ENCODE measurements around the gene DOCK3. TPM values are rescaled to one million over a fixed set of nuclear protein-coding genes. Genes with fewer than 3 reads are reported as not detected.

The DOCK3 gene
- total and polyA plus RNA-seq, 2 of the 4 experiments (the other 2 are of a cell fraction): under 0.01 to 0.12 TPM

DNA sequence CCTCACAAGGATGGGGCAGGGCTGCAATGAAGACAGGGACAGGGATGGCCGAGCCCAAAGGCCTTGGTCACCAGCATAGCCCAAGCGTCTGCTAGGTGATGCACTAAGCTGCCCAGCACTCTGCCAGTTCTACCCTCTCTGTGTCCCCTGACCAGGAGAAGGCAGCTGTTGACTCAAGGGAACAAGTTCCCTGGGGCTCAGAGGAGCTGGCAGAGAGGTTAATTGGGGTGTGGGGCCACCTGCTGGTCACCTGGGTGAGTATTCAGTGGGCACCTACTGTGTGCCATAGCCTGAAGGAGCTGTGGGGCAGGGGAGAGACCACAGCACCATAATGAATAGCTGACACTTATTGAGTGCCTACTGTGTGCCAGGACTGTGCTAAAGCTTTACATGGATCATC is 22.0 kb upstream of the DOCK3 start:
- intact Hi-C loops (cut with micrococcal nuclease): loop anchor here (1.0 kb wide), 1 partner anchor 36 kb away; no protein-coding TSS in a partner anchor
- Histone ChIP-seq H4K20me1 (ENCODE audit: insufficient read depth, low read length) (no peaks in the 10 kb centered on the region; the same call in 1 of the 2 replicates), H3K79me1 (ENCODE audit: low read depth in 1 of 2, low read length in 2 of 2) (no peaks in the 10 kb centered on the region), H3K56ac (ENCODE audit: extremely low read depth, insufficient read depth, low read length) (no peak overlapping the region), H2BK15ac (ENCODE audit: low read depth, low read length) (no peak overlapping the region), H2BK120ac (ENCODE audit: low read depth, low read length) (no peak overlapping the region), H3K27me3 (ENCODE audit: control insufficient read depth, insufficient read depth, low read length) (no peaks in the 10 kb centered on the region; the same call in 1 of the 2 replicates), H3K9ac (ENCODE audit: low read depth, low read length) (no peak overlapping the region), H3K36me3 (ENCODE audit: control insufficient read depth, insufficient read depth, low read length) (no peaks in the 10 kb centered on the region), H3K4ac (ENCODE audit: low read depth, low read length) (no peak overlapping the region), H3K27ac (ENCODE audit: insufficient read depth, low read length) (no peak overlapping the region), H2BK20ac (ENCODE audit: low read depth, low read length) (no peak overlapping the region), H3K4me1 (ENCODE audit: control insufficient read depth, insufficient read depth, low read length) (no peaks in the 10 kb centered on the region), H2AFZ (replicated peaks; ENCODE audit: low read length, poor library complexity) (no peak overlapping the region), H3K9me1 (ENCODE audit: insufficient read depth, low read length) (no peaks in the 10 kb centered on the region), H3K4me2 (ENCODE audit: low read depth, low read length) (no peak overlapping the region), H3K9me3 (ENCODE audit: control insufficient read depth, insufficient read depth, low read length) (no peaks in the 10 kb centered on the region), H2AK9ac (replicated peaks; ENCODE audit: low read depth, low read length, poor library complexity) (no peak overlapping the region), H3K14ac (replicated peaks; ENCODE audit: low read depth, low read length) (no peak overlapping the region), H2BK5ac (ENCODE audit: low read depth, low read length, poor library complexity, severe bottlenecking) (no peak overlapping the region), H2AK5ac (ENCODE audit: low read depth, low read length) (no peak overlapping the region), H3K4me3 (ENCODE audit: insufficient read depth, low read depth, low read length) (no peak overlapping the region), H4K5ac (ENCODE audit: low read depth, low read length) (no peak overlapping the region), H4K91ac (ENCODE audit: insufficient read depth, low read depth, low read length) (no peak overlapping the region), H3K18ac (ENCODE audit: low read depth, low read length) (no peak overlapping the region), H4K8ac (ENCODE audit: low read depth in 2 of 2, low read length in 2 of 2) (no peak overlapping the region), H3K23ac (ENCODE audit: low read depth, low read length) (no peak overlapping the region)
- in situ Hi-C loops (cut with MboI; ENCODE audit: low sequenced_read_pairs): no loop called here
- POLR2A ChIA-PET (ENCODE audit: unreplicated experiment): no interaction called here
- DNase-seq: peak; percentile 8
- ATAC-seq (ENCODE audit: low read depth): peak; percentile 27
- dilution Hi-C loops (cut with HindIII; ENCODE audit: low sequenced_read_pairs, unreplicated experiment): no loop called here
- 100% methylated on average over 1 of the region's 2 CpGs; no CpG with 5 or more reads in 1 of the 2 experiments for WGBS, 2 experiments (ENCODE audit: extremely low coverage in 2 of 2, insufficient read length in 1 of 2)
- BruUV-seq (replicated peaks): no TSS peak
- TF ChIP-seq, protein P1, sequence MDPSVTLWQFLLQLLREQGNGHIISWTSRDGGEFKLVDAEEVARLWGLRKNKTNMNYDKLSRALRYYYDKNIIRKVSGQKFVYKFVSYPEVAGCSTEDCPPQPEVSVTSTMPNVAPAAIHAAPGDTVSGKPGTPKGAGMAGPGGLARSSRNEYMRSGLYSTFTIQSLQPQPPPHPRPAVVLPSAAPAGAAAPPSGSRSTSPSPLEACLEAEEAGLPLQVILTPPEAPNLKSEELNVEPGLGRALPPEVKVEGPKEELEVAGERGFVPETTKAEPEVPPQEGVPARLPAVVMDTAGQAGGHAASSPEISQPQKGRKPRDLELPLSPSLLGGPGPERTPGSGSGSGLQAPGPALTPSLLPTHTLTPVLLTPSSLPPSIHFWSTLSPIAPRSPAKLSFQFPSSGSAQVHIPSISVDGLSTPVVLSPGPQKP (IDR thresholded peaks at IDR 0.05; ENCODE audit: borderline replicate concordance, low read depth, low read length): no peak
- TF ChIP-seq FOS (IDR thresholded peaks at IDR 0.05; ENCODE audit: low read depth, low read length) (no peak), NFE2L2 (IDR thresholded peaks at IDR 0.05; ENCODE audit: low read depth, low read length) (no peak), POLR2A (IDR thresholded peaks at IDR 0.05; ENCODE audit: low read depth, low read length) (no peak), SMC3 (IDR thresholded peaks at IDR 0.05; ENCODE audit: low read depth, low read length) (peak; percentile 31), CEBPB (IDR thresholded peaks at IDR 0.05; ENCODE audit: low read depth, low read length) (no peak), MAZ (IDR thresholded peaks at IDR 0.05; ENCODE audit: borderline replicate concordance, low read depth, low read length) (no peak), MAFK (IDR thresholded peaks at IDR 0.05; ENCODE audit: low read depth, low read length) (no peak), CHD1 (IDR thresholded peaks at IDR 0.05; ENCODE audit: low read depth, low read length) (no peak), BHLHE40 (IDR thresholded peaks at IDR 0.05; ENCODE audit: low read depth, low read length) (no peak), RAD21 (IDR thresholded peaks at IDR 0.05; ENCODE audit: low read length) (peak; percentile 52; the same call in 1 of the 2 replicates), RFX5 (IDR thresholded peaks at IDR 0.05; ENCODE audit: low read depth, low read length) (no peak), CTCF (conservative IDR thresholded peaks at IDR 0.05; ENCODE audit: low read depth, low read length) (peak; percentile 37; the same call in 1 of the 2 replicates), RCOR1 (IDR thresholded peaks at IDR 0.05; ENCODE audit: insufficient replicate concordance, low read length) (no peak), MXI1 (IDR thresholded peaks at IDR 0.05; ENCODE audit: borderline replicate concordance, low read depth, low read length) (no peak)
- TF ChIP-seq, protein P2, sequence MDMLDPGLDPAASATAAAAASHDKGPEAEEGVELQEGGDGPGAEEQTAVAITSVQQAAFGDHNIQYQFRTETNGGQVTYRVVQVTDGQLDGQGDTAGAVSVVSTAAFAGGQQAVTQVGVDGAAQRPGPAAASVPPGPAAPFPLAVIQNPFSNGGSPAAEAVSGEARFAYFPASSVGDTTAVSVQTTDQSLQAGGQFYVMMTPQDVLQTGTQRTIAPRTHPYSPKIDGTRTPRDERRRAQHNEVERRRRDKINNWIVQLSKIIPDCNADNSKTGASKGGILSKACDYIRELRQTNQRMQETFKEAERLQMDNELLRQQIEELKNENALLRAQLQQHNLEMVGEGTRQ (IDR thresholded peaks at IDR 0.05; ENCODE audit: low read depth, low read length): no peak
- CTCF ChIA-PET: interaction anchor here (2.6 kb wide), 1 partner anchor 36 kb away, joined by 12 read pairs; the partner anchor contains the start of gene MAPKAPK3

All from IMR-90 (cell line).